ENCODE results near the gene CPNE9. TPM values are rescaled to one million over a fixed set of nuclear protein-coding genes. Genes with fewer than 3 reads are reported as not detected.

Gene CPNE9
- total and polyA plus RNA-seq, 2 of the 13 experiments (the other 11 are each of a cell fraction or from before 2014, with no cell fraction given), result 0.20 TPM; not detected in 1

GRCh38 chr3:9729419-9729818, 25.8 kb downstream of the CPNE9 start:
- FAIRE-seq, result no peak
- Histone ChIP-seq H3K4me3 (replicated peaks in 1 of 3; ENCODE audit: insufficient read depth in 1 of 3, low read depth in 2 of 3, low read length in 3 of 3) (no peak overlapping the region), H3K27ac (ENCODE audit: extremely low read length, insufficient read depth, low read length) (no peak overlapping the region), H4K20me1 (ENCODE audit: insufficient read depth, low read length) (peaks cover 6% of the 10 kb centered on the region), H2AFZ (ENCODE audit: low read length) (no peak overlapping the region), H3K79me2 (ENCODE audit: insufficient read depth, low read length) (peaks cover 24% of the 10 kb centered on the region), H3K9me3 (ENCODE audit: low read length) (no peaks in the 10 kb centered on the region), H3K4me1 (ENCODE audit: insufficient read depth, low read length) (peaks cover 31% of the 10 kb centered on the region), H3K27me3 (ENCODE audit: control insufficient read depth in 1 of 2, insufficient read depth in 2 of 2, low read length in 2 of 2) (no peaks in the 10 kb centered on the region; a peak in 1 of 5 replicates), H3K36me3 (replicated peaks in 1 of 2; ENCODE audit: control insufficient read depth in 1 of 2, insufficient read depth in 2 of 2, low read length in 2 of 2) (peaks cover under 1 to 14% of the 10 kb centered on the region in 2 experiments; a peak in 4 of 5 replicates), H3K4me2 (ENCODE audit: low read depth, low read length) (no peak overlapping the region), H3K9ac (ENCODE audit: insufficient read depth, low read depth, low read length) (no peak overlapping the region)
- no peak for ATAC-seq
- BruUV-seq (replicated peaks), result no TSS peak
- intact Hi-C loops (cut with micrococcal nuclease; ENCODE audit: unreplicated experiment) (no loop called here), in situ Hi-C loops (cut with HindIII; ENCODE audit: extremely low pct_ligation_motif_present, low pct_unique_long_range_greater_than_20kb) (loop anchor here (5.0 kb wide), 1 partner anchor 227 kb away; no protein-coding TSS in a partner anchor)
- DNase-seq (ENCODE audit: low spot score), result no peak
- no CpG with 5 or more reads among the region's 10 CpGs for WGBS (ENCODE audit: low lambda C conversion rate)
- ChIA-PET CTCF (ENCODE audit: low intra/inter-chr PET ratio, low total read pairs) (no interaction called here), POLR2A (interaction anchor here (4.3 kb wide), 1 partner anchor 21 kb away, joined by 40 read pairs; the partner anchor contains the start of gene OGG1)
- TF ChIP-seq MED8 (CRISPR knock-in tag; IDR thresholded peaks at IDR 0.05; ENCODE audit: insufficient replicate concordance), result no peak

GRCh38 chr3:9730657-9731205, 27.1 kb downstream of the CPNE9 start:
- under 1% methylated on average over 17 of the region's 17 CpGs for WGBS (ENCODE audit: low lambda C conversion rate)
- Histone ChIP-seq H3K36me3 (replicated peaks in 1 of 2; ENCODE audit: control insufficient read depth in 1 of 2, insufficient read depth in 2 of 2, low read length in 2 of 2) (peaks cover 4 to 26% of the 10 kb centered on the region in 2 experiments; a peak in 4 of 5 replicates), H3K4me2 (ENCODE audit: low read depth, low read length) (peak overlapping the region; percentile 75), H2AFZ (ENCODE audit: low read length) (peak overlapping the region; percentile 82), H3K27ac (ENCODE audit: extremely low read length, insufficient read depth, low read length) (no peak overlapping the region), H3K79me2 (ENCODE audit: insufficient read depth, low read length) (peaks cover 24% of the 10 kb centered on the region), H3K4me1 (ENCODE audit: insufficient read depth, low read length) (peaks cover 31% of the 10 kb centered on the region), H3K27me3 (ENCODE audit: control insufficient read depth in 1 of 2, insufficient read depth in 2 of 2, low read length in 2 of 2) (no peaks in the 10 kb centered on the region; a peak in 1 of 5 replicates), H4K20me1 (ENCODE audit: insufficient read depth, low read length) (peaks cover 6% of the 10 kb centered on the region), H3K9me3 (ENCODE audit: low read length) (no peaks in the 10 kb centered on the region), H3K9ac (ENCODE audit: insufficient read depth, low read depth, low read length) (peak overlapping the region; percentile 18; the same call in 1 of the 2 replicates), H3K4me3 (replicated peaks in 1 of 3; ENCODE audit: insufficient read depth in 1 of 3, low read depth in 2 of 3, low read length in 3 of 3) (peak overlapping the region; percentile 51 to 96 (median 70); a peak in 5 of 6 replicates)
- in situ Hi-C loops (cut with HindIII; ENCODE audit: extremely low pct_ligation_motif_present, low pct_unique_long_range_greater_than_20kb), result no loop called here
- ChIA-PET POLR2A (interaction anchor here (0.7 to 4.3 kb wide), 6 partner anchors 19 to 411 kb away, joined by 3 to 40 read pairs (median 9); partner anchors contain the start of genes ARPC4, CAMK1, OGG1 and TADA3), CTCF (ENCODE audit: low intra/inter-chr PET ratio, low total read pairs) (no interaction called here)
- BruUV-seq (replicated peaks), result no TSS peak
- DNase-seq (ENCODE audit: low spot score) (no peak), FAIRE-seq (peak; percentile 68), ATAC-seq (peak; percentile 77)
- intact Hi-C loops (cut with micrococcal nuclease; ENCODE audit: unreplicated experiment), result loop anchor here (1.0 to 2.0 kb wide), 2 partner anchors 19 to 62 kb away; partner anchors contain the start of genes ARPC4, OGG1 and TADA3
- TF ChIP-seq ZNF503 (CRISPR knock-in tag; IDR thresholded peaks at IDR 0.05), result no peak
- TF ChIP-seq DMAP1 (CRISPR knock-in tag; IDR thresholded peaks at IDR 0.05), result no peak
- TF ChIP-seq ELF4 (CRISPR knock-in tag; IDR thresholded peaks at IDR 0.05; ENCODE audit: borderline replicate concordance), result no peak
- no peak for TF ChIP-seq NFATC3 (CRISPR knock-in tag; IDR thresholded peaks at IDR 0.05)
- no peak for TF ChIP-seq CEBPZ (IDR thresholded peaks at IDR 0.05; ENCODE audit: low read length)
- TF ChIP-seq PHF20 (CRISPR knock-in tag; IDR thresholded peaks at IDR 0.05), result no peak
- TF ChIP-seq GRHL1 (CRISPR knock-in tag; conservative IDR thresholded peaks at IDR 0.05), result no peak
- TF ChIP-seq HOXD1 (CRISPR knock-in tag; IDR thresholded peaks at IDR 0.05), result peak; percentile 1; the same call in 1 of the 2 replicates
- TF ChIP-seq SAFB2 (CRISPR knock-in tag; IDR thresholded peaks at IDR 0.05; ENCODE audit: borderline replicate concordance, low read depth), result 0 out of 2 replicates have a peak, but pooled peaks have one; percentile 6

Data from HepG2 (cell line).